Measurements from ENCODE around the gene DMBX1. TPM values are rescaled to one million over a fixed set of nuclear protein-coding genes. Genes with fewer than 3 reads are reported as not detected.

The DMBX1 gene
- total RNA-seq, 1 donor from 2014 or later, result 0.45 TPM

DNA sequence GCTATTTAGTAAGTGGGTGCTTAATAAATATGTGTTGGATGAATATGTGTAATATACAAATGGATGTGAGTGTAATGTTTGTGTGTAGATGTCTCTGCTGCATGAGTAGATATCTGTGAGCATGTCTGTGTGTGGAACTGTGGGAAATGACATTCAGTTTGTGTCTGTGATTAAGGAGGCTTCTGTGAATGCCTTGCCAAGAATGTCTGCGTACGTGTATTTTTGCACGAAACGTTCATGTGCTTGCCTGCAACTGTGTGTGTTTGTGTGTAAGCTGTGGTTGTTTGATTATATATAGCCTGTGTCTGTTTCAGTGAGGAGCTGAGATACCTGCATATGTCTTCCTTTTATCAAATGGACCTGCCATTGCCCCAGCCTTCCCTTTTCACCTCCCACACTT, 13.8 kb downstream of the DMBX1 start:
- no peak for DNase-seq (ENCODE audit: low spot score)

DNA sequence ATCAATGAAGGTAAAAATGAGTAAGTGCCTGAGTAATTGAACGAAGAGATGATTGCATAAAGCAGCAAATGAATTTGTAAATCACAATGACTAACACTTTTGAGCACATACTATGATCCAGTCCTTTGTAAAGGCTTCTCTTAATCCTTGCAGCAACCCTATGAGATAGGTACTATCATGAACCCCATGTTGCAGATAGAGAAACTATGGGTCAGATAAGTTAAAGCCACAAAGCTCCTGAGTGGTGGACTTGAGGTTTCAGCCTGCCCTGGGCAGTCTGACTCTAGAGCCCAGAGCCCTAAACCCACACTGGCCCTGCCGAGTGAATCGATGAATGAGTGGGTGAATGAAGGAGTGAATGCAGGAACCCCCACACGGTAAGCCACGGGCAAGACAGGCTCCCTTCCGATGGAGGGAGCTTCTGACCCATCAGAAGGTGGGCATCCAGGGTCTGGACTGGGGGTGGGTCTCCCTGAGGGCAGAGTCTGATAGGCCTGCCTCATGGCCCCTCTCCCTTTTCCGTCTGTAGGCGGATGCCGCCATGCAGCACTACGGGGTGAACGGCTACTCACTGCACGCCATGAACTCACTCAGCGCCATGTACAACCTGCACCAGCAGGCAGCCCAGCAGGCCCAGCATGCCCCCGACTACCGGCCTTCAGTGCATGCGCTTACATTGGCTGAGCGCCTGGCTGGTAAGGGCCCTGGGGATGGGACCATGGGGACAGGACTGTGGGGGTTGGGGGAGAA, 17.0 kb downstream of the DMBX1 start:
- DNase-seq (ENCODE audit: low spot score), result no peak

DNA sequence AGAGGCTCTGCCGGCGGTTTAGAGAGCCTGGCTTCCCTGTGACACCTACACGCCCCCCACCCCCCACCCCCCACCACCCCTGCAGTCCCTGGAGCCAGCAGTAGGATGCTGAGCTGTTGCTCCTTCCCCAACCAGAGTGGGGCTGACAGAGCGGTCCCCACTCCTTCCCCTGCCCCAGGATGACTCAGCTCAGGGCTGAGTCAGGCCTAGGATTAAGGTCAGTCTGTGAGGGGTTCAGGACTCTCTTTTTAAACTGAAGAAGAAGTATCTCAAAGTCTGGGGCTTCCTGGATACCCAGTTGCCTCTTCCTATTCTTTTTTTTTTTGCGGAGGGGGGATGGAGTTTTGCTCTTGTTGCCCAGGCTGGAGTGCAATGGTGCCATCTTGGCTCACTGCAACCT, 19.1 kb downstream of the DMBX1 start:
- no peak for DNase-seq (ENCODE audit: low spot score)

DNA sequence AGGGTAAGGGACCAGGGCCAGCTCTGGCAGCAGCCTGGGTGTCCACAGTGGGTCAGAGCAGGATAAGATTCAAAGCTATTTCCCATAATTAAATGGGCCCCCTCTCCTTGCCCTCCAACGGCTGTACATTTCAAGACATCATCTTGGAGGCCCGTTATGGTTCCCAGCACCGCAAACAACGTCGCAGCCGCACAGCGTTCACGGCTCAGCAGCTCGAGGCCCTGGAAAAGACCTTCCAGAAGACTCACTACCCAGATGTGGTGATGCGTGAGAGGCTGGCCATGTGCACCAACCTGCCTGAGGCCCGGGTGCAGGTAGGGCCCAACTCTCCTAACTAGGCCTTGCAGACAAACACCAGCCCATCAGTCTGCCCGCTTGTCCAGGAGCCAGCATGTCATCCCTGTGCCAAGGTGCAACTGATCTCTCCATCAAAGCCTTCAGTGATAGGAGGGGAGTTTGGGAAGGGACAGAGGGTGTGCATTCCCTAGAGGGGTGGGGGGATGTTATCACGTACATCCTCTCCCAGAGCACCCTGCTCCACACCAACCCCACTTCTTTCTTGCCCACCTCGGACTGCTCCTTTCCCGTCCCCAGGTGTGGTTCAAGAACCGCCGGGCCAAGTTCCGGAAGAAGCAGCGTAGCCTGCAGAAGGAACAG, 20.8 kb downstream of the DMBX1 start:
- DNase-seq (ENCODE audit: low spot score), result no peak

DNA sequence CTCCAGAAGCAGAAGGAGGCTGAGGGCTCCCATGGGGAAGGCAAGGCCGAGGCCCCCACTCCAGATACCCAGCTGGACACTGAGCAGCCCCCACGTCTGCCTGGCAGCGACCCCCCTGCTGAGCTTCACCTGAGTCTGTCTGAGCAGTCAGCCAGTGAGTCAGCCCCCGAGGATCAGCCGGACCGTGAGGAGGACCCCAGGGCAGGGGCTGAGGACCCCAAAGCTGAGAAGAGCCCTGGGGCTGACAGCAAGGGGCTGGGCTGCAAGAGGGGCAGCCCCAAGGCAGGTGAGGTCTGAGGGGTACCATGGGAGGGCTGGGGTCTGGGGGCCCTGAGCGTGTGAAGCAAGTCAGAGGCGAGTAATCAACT, 21.3 kb downstream of the DMBX1 start:
- no peak for DNase-seq (ENCODE audit: low spot score)

DNA sequence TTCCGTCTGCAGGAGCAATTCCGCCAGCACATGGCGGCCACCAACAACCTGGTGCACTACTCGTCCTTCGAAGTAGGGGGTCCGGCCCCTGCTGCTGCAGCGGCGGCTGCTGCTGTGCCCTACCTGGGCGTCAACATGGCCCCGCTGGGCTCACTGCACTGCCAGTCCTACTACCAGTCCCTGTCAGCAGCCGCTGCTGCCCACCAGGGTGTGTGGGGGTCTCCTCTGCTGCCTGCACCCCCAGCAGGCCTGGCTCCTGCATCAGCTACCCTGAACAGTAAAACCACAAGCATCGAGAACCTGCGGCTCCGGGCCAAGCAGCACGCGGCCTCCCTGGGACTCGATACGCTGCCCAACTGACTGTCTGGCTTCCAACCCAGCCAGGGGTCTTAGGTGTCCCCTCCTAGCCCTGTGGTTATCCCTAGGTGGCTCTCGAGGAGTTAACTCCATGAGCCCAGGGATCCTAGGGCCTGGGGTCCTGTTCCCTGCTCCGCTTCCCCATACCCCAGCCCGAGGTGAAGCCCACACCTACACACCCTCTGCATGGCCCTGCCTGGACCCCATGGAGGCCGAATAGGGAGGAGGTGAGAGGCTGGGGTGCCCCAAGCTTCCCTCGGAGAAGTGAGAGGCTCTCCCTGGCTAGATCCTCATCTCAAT, 22.6 kb downstream of the DMBX1 start:
- no peak for DNase-seq (ENCODE audit: low spot score)

DNA sequence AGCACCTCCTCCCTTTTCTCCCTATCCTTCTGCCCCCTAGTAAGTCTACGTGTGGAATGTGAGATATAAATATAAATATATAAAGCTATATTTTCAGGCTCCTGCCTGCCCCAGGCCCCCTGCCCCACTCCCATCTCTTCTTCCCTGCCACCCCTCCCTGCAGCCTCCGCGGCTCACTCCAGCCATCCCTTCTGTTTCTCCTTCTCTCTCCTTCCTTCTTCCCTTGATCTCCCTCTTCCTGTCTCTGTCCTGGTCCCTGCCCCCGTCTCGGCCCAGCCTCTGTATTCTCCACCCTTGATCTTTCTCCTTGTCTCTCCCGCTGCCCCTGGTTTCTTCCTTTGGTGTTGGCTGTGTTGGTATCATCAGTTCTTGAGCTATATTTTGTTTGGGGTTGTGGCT, 23.2 kb downstream of the DMBX1 start:
- no peak for DNase-seq (ENCODE audit: low spot score)

DNA sequence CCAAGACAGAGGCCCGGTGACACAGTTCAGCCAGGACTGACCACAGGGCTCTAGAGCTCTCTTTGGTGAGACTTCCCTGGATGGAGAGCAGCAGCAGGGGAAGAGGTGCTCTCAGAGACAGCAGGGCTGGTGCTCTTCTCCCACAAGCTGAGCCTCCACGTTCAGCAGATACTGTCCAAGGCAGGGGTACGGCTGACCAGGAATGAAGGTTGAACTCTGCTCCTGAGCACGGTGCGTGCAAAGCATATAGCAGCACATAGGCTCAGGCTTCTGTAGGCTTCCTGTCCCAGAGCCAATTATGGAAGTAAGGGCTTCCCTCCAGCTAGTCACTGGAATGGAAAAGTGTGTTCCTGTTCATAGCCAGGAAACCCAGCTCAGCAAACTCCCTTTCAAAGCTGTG, 23.9 kb downstream of the DMBX1 start:
- DNase-seq (ENCODE audit: low spot score), result no peak

DNA sequence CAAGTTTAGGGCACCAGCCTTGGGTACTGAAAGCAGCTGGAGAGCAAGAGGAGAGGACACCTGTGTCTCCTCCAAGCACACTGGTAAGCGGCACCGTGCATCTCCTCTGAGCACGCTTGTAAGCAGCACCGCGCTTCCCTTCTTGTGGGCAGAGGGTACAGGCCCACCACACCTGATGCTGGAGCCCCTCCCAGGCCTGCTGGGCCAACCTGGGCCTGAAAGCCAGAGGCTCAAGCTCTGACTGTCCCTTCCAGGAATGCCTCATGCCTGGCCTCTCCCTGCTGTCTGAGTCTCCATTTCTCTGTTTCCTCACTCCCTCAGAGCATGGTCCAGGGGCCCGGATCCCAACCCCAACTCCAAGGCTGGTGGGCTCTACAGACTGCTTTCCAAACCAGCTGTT, 25.9 kb downstream of the DMBX1 start:
- DNase-seq (ENCODE audit: low spot score), result no peak

DNA sequence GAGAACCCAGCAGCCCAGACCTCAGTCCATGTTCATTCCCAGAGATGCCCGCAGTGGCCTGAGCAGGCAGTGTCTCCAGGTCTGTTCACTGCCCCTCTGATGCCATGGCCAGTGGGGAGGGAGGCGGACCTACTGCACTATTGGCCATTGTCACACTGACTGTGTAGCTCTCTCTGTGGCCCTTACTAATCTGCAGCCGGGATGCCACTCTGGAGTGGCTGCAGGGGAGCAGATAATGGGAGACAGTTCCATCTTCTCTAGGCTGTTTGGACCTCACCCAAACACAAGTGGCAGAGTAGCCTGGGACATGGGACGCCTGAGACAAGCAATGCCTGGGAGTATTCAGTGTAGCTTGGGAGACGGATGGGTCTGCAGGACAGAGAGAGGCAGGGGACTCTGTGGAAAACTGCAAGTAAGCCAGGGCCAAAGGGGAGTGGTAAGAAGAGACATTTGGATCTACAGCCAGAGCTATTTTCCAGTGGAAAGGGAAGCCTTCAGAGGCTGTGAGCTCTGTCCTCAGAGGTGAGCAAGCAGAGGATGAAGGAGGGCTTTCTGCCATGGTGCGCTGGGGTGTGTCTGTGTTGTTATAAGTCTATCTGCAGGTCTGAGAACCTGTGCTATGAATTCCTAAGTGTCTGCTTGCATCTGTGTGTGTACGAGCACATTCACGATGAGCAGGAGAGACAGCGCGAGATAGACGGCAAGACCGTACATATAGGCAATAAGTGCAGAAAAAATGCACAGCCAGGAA, 26.7 kb downstream of the DMBX1 start:
- DNase-seq (ENCODE audit: low spot score), result no peak

DNA sequence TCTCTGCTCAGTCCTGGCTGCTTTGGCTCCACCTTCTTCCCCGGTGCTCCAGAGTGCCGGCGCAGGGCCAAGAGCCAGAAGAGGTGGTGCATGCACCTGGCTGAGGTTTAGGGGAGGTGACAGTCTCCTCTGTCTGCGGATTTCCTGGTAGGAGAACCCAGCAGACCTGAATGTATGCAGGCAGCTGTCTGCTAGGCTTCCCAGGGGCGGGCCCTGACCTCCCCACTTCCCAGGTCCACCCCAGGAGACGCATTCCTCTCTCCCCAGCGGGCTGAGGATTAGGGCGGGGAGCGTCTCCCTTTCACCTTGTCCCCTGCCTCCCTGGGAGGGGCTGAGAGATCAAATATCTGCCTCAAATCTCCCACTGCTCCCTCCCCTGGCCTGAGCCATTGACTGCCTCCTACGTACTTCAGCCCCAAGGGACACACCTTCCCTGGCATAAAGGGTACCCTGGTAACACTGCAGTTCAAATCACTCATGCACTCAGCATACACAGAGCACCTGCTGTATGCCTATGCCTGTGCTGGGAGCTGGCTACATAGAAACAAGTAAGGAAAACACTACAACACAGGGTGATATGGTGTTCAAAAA, 27.5 kb downstream of the DMBX1 start:
- no peak for DNase-seq (ENCODE audit: low spot score)

DNA sequence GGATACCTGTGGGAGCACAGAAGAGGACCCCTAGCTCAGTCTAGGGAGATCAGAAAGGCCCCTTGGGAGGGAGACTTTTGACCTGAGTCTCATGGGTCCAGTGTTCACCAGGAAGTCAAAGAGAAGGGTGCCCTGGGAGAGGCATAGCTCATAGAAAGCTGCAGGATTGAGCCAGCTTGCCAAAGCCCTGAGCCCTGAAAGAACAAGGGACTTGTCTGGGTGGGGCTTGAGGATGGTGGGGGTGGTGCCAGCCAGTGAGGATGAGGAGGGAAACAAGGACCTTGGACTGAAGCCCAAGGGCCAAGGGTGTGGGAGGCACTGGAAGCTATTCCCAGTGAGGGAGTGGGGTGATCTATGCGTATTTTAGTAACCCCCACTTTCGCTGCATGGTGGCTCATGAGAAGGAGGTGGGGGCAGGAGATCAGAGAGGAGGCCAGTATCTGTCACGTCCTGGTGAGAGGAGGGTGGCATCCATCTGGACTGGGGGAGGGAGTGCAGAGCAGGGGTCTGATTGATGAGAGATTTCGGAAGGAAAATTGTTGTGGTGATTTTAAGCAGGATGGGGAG, 28.4 kb downstream of the DMBX1 start:
- no peak for DNase-seq (ENCODE audit: low spot score)

DNA sequence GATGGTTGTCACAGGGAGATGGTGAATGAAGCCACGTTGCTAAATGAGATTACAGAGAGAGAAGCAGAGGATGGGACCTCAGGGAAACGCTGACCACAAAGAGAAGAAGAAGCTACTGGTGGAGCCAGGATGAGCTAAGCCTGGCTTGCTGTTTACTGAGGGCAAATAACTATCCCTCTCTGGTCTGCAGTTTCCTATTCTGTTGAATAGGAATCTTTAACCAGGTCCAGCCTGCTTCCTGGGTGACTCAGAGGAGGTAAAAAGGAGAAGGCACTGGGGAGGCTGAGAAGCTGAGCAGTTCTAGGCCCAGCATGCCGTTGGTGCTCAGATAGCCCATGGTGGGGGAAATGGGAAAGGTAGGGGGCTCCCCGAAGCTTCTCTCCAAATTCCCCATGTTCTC, 29.6 kb downstream of the DMBX1 start:
- DNase-seq (ENCODE audit: low spot score), result no peak

DNA sequence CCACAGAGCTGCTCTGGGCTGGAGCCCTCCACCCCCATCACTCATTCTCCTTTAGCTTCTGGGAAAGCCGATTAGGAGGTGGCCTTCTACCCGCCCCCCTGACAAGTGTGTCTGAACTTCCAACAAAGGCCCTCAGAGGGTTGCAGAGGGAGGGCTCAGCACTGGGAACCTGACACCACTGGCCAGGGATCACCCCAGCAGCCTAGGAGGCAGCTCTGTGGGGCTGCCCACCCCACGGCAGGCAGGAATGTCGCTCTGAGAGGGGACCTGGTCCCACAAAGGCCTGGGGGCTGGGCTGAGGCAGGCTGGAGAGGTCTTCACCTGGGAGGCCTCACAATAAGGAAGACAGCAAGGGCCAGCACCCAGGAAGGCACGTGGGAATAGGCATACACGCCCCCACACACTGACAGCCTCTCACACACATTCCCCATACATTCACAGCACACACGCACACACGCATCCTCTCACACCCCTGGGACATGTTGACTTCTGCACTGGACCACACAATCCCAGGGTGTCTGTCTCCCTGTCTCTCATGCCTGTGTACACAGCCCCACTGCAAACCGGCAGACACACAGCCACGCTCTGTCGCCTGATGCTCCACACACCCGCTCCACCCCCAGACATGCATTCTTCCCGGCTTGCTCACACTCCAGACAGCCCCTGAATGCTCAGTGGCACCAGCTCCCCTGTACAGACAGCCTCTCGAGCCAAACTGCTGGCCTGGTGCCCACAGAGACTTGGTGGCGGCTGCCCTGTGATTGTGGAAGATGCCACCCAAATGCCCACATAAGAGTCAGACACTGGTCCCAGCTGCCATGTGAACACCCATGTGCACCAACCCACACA, 30.7 kb downstream of the DMBX1 start:
- no peak for DNase-seq (ENCODE audit: low spot score)

DNA sequence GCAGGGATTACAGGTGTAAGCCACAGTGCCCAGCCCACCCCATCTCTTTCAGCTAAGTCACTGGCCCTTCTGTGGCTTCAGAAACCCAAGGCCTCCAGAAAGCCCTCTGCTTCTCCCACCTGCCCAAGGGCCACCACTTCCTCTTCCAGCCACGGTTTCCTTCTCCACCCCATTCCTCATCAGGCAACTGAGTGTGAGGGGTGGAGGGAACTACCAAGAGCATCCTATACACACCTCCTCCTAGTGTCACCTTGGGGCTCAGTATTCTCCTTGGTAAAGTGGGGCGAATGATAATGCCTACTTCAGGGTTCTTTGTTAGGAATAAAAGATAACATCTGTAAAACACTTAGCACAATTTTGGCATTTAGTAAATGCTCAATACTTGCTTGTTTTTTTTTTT, 31.8 kb downstream of the DMBX1 start:
- no peak for DNase-seq (ENCODE audit: low spot score)

DNA sequence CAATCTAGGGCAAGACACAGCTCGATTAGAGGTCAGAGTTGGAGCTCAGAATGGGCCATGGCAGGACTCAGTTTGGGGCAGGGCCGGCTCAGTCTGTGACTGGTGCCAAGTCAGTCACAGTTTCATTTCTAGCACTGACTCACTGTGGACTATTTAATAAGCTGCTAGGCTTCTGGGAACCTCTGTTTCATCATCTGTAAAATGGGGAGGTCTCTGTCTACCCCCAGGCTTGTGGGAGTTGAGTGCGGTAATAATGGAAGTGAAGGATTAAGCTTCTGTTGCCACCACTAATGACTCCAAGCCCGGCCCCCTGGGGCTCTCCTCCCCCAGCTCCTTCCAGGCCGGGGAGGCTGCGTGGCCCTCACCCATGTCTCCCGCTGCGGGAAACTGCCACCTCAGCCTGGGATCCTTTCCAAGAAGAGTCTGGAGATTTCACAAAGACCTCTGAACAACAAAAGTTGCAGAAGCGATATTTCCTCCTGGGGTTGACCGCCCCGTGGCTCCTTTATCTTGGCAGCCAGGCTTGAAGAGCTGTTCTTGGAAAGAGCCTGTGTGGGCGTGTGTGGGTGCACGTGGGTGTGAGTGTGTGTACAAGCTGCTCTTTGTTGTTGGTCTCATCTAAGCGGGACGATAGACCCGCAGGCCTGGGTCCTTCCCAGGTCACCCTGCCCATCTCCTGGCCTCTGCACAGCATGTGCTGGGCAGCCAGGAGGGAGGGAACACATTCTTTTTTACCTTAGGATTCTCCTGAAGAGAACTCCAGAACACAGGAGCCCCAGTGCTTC, 32.7 kb downstream of the DMBX1 start:
- no peak for DNase-seq (ENCODE audit: low spot score)

DNA sequence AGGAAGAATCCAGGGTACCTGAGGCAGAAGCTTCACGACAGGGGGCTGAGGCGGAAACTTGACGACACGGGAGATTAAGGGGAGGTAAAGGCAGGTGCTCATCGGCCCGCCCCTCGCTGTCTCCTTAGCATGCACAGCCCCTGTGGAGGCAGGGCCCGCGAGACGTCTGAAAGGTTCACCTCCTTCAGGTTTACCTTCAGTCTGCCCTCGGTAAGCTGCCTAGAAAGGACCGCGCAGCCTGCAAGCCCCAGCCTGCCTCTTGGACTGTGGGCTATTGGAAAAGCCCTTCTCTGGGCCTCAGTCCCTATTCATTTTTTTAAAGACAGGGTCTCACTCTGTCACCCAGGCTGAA, 33.3 kb downstream of the DMBX1 start:
- no peak for DNase-seq (ENCODE audit: low spot score)

DNA sequence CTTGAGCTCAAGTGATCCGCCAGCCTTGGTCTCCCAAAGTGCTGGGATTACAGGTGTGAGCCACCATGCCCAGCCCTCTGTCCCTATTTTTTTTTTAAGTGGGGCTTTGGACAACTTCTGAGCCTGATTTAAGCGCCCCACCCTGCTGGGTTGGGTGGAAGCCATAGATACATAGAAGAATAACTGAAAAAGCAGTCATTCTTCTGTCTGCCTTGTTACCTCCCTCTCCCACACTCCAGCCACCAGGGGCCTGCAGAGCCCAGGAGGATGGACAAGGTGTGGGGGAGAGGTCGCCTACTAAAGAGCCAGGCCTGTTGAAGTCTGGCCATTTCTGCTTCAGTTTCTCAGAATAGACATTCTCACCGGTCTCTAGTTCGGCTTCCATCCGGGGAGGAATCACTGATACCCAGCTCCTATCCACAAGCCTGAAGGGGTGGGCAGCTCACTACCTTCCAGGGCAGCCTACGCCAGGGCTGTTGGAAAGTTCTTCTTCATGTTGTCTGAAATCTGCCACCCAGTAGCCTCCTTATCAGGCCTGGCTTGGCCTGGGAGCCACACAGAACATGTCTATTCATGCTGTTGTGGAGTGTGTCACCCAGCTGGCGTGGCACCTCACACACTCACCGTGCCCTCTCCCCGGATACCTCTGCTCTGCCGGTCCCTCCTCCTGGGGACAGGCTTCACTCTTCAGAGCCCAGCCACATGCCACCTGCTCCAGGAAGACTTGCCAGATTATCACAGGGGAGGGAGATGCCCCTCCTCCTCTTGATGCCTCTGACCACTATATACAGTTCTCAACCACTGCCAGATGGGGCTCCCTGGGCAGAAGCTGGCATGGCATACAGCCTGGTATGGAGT, 34.1 kb downstream of the DMBX1 start:
- no peak for DNase-seq (ENCODE audit: low spot score)

DNA sequence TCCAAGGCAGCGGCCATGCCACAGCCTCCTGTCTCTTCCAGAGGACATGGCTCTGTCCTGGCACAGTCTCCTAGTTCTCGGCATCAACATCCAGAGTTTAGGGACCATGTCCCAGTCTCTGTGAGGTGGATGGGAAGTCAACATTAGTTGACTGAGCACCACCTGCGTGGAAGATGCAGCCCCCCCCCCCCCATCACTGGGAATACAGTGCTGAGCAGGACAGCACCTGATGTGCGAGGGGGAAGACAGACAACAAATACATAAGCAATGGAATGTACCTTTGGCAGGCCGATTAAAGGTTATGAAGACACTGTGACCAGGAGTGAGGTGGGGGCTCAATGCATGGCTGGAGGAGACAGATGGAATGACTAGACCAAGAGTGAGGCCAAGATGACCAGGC, 35.2 kb downstream of the DMBX1 start:
- DNase-seq (ENCODE audit: low spot score), result no peak
